ENCODE results near the gene DGKI. TPM values are rescaled to one million over a fixed set of nuclear protein-coding genes. Genes with fewer than 3 reads are reported as not detected.

Gene DGKI
- total and polyA plus RNA-seq, 2 of the 4 experiments (the other 2 are of a cell fraction): 3.9 to 15.8 TPM

DNA sequence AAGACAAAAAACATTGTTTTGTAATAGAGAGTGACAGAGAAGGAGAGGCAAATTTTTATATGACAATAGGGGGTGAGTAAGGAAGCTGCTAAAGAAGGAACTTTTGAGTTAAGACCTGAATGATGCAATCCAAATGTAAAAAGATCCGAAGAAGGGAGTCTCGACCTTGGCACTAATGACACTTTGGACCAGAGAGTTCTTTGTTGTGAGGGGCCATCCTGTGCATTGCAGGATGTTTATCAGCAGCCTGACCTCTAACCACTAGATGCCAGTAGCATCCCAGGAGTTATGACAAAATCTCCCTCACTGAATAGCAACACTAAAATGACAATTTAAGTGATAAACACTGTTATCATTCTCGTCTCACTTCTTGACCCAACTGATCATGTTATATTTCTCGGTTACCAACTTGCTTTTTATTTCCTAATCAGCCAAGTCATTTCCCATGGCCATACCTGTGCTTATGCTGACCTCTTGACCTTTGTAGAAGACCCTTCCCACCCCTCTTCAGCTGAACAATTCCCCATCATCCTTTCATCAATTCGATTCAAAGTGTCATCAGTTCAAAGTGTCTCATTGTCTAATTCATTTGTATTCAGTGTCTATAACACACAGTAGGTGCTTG, 30.0 kb downstream of the DGKI start:
- POLR2A ChIA-PET (ENCODE audit: unreplicated experiment): no interaction called here
- Histone ChIP-seq H2AFZ (replicated peaks; ENCODE audit: low read length, poor library complexity) (no peak overlapping the region), H2BK120ac (ENCODE audit: low read depth, low read length) (peak overlapping the region; percentile 49), H3K36me3 (ENCODE audit: control insufficient read depth, insufficient read depth, low read length) (no peaks in the 10 kb centered on the region), H3K14ac (replicated peaks; ENCODE audit: low read depth, low read length) (peak overlapping the region; percentile 7; the same call in 1 of the 2 replicates), H3K4me1 (ENCODE audit: control insufficient read depth, insufficient read depth, low read length) (peaks cover 11% of the 10 kb centered on the region), H3K56ac (ENCODE audit: extremely low read depth, insufficient read depth, low read length) (no peak overlapping the region), H3K9me1 (ENCODE audit: insufficient read depth, low read length) (peaks cover 12% of the 10 kb centered on the region), H2BK20ac (ENCODE audit: low read depth, low read length) (no peak overlapping the region), H3K4me2 (ENCODE audit: low read depth, low read length) (no peak overlapping the region), H3K27ac (ENCODE audit: insufficient read depth, low read length) (no peak overlapping the region), H4K91ac (ENCODE audit: insufficient read depth, low read depth, low read length) (no peak overlapping the region), H3K23ac (ENCODE audit: low read depth, low read length) (no peak overlapping the region), H2AK9ac (replicated peaks; ENCODE audit: low read depth, low read length, poor library complexity) (no peak overlapping the region), H3K4me3 (ENCODE audit: insufficient read depth, low read depth, low read length) (no peak overlapping the region), H3K9me3 (ENCODE audit: control insufficient read depth, insufficient read depth, low read length) (no peaks in the 10 kb centered on the region), H3K18ac (ENCODE audit: low read depth, low read length) (no peak overlapping the region), H4K8ac (ENCODE audit: low read depth in 2 of 2, low read length in 2 of 2) (no peak overlapping the region), H3K9ac (ENCODE audit: low read depth, low read length) (no peak overlapping the region), H4K5ac (ENCODE audit: low read depth, low read length) (no peak overlapping the region), H2BK5ac (ENCODE audit: low read depth, low read length, poor library complexity, severe bottlenecking) (no peak overlapping the region), H3K27me3 (ENCODE audit: control insufficient read depth, insufficient read depth, low read length) (no peaks in the 10 kb centered on the region), H4K20me1 (ENCODE audit: insufficient read depth, low read length) (no peaks in the 10 kb centered on the region), H2BK15ac (ENCODE audit: low read depth, low read length) (no peak overlapping the region), H2AK5ac (ENCODE audit: low read depth, low read length) (peak overlapping the region; percentile 40; the same call in 1 of the 2 replicates), H3K4ac (ENCODE audit: low read depth, low read length) (peak overlapping the region; percentile 58), H3K79me1 (ENCODE audit: low read depth in 1 of 2, low read length in 2 of 2) (peaks cover 2 to 3% of the 10 kb centered on the region in 2 experiments; a peak in 2 of 4 replicates)
- no TSS peak for BruUV-seq (replicated peaks)
- no peak for ATAC-seq (ENCODE audit: low read depth)
- CTCF ChIA-PET: no interaction called here
- 53% methylated on average over 2 of the region's 5 CpGs; no CpG with 5 or more reads in 1 of the 2 experiments for WGBS, 2 experiments (ENCODE audit: extremely low coverage in 2 of 2, insufficient read length in 1 of 2)
- TF ChIP-seq MAFK (IDR thresholded peaks at IDR 0.05; ENCODE audit: low read depth, low read length) (no peak), RCOR1 (IDR thresholded peaks at IDR 0.05; ENCODE audit: insufficient replicate concordance, low read length) (no peak), SMC3 (IDR thresholded peaks at IDR 0.05; ENCODE audit: low read depth, low read length) (peak; percentile 23; the same call in 1 of the 2 replicates), CEBPB (IDR thresholded peaks at IDR 0.05; ENCODE audit: low read depth, low read length) (peak; percentile 80), NFE2L2 (IDR thresholded peaks at IDR 0.05; ENCODE audit: low read depth, low read length) (no peak), MAZ (IDR thresholded peaks at IDR 0.05; ENCODE audit: borderline replicate concordance, low read depth, low read length) (no peak), CHD1 (IDR thresholded peaks at IDR 0.05; ENCODE audit: low read depth, low read length) (no peak), BHLHE40 (IDR thresholded peaks at IDR 0.05; ENCODE audit: low read depth, low read length) (no peak), FOS (IDR thresholded peaks at IDR 0.05; ENCODE audit: low read depth, low read length) (no peak), MXI1 (IDR thresholded peaks at IDR 0.05; ENCODE audit: borderline replicate concordance, low read depth, low read length) (no peak), RFX5 (IDR thresholded peaks at IDR 0.05; ENCODE audit: low read depth, low read length) (no peak), POLR2A (IDR thresholded peaks at IDR 0.05; ENCODE audit: low read depth, low read length) (no peak), RAD21 (IDR thresholded peaks at IDR 0.05; ENCODE audit: low read length) (peak; percentile 45)
- TF ChIP-seq, protein P1, sequence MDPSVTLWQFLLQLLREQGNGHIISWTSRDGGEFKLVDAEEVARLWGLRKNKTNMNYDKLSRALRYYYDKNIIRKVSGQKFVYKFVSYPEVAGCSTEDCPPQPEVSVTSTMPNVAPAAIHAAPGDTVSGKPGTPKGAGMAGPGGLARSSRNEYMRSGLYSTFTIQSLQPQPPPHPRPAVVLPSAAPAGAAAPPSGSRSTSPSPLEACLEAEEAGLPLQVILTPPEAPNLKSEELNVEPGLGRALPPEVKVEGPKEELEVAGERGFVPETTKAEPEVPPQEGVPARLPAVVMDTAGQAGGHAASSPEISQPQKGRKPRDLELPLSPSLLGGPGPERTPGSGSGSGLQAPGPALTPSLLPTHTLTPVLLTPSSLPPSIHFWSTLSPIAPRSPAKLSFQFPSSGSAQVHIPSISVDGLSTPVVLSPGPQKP (IDR thresholded peaks at IDR 0.05; ENCODE audit: borderline replicate concordance, low read depth, low read length): no peak
- TF ChIP-seq, protein P2, sequence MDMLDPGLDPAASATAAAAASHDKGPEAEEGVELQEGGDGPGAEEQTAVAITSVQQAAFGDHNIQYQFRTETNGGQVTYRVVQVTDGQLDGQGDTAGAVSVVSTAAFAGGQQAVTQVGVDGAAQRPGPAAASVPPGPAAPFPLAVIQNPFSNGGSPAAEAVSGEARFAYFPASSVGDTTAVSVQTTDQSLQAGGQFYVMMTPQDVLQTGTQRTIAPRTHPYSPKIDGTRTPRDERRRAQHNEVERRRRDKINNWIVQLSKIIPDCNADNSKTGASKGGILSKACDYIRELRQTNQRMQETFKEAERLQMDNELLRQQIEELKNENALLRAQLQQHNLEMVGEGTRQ (IDR thresholded peaks at IDR 0.05; ENCODE audit: low read depth, low read length): no peak
- TF ChIP-seq, protein P3, sequence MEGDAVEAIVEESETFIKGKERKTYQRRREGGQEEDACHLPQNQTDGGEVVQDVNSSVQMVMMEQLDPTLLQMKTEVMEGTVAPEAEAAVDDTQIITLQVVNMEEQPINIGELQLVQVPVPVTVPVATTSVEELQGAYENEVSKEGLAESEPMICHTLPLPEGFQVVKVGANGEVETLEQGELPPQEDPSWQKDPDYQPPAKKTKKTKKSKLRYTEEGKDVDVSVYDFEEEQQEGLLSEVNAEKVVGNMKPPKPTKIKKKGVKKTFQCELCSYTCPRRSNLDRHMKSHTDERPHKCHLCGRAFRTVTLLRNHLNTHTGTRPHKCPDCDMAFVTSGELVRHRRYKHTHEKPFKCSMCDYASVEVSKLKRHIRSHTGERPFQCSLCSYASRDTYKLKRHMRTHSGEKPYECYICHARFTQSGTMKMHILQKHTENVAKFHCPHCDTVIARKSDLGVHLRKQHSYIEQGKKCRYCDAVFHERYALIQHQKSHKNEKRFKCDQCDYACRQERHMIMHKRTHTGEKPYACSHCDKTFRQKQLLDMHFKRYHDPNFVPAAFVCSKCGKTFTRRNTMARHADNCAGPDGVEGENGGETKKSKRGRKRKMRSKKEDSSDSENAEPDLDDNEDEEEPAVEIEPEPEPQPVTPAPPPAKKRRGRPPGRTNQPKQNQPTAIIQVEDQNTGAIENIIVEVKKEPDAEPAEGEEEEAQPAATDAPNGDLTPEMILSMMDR (conservative IDR thresholded peaks at IDR 0.05; ENCODE audit: low read depth, low read length): peak; percentile 37
- in situ Hi-C loops (cut with MboI; ENCODE audit: low sequenced_read_pairs): no loop called here
- DNase-seq: no peak
- dilution Hi-C loops (cut with HindIII; ENCODE audit: low sequenced_read_pairs, unreplicated experiment): no loop called here
- intact Hi-C loops (cut with micrococcal nuclease): loop anchor here (1.0 kb wide), 2 partner anchors 82 to 191 kb away; no protein-coding TSS in a partner anchor
